Parathyroid adenoma (tissue), 2 donors: ENCODE data around the gene GFPT2.

Experiments used
- H2AFZ ChIP-seq: fragments of 300-600 bp; sonication (generic); one replicate; pipeline ENCODE4 v1.7.0; 2017; ENCODE audit warnings: antibody characterized with exemption, mild to moderate bottlenecking
- H3K27ac ChIP-seq: fragments of 300-600 bp; sonication (generic); one replicate; pipeline ENCODE4 v1.7.0; 2017
- H3K27me3 ChIP-seq: fragments of 300-600 bp; sonication (generic); one replicate; pipeline ENCODE4 v1.7.0; 2017; ENCODE audit warnings: low read length; ENCODE audit not compliant: control insufficient read depth, insufficient read depth
- H3K36me3 ChIP-seq: fragments of 300-600 bp; sonication (generic); one replicate; pipeline ENCODE4 v1.7.0; 2017; ENCODE audit warnings: low read length; ENCODE audit not compliant: control insufficient read depth, insufficient read depth
- H3K4me1 ChIP-seq: fragments of 300-600 bp; sonication (generic); one replicate; pipeline ENCODE4 v1.7.0; 2017; ENCODE audit warnings: control low read depth
- H3K4me2 ChIP-seq: fragments of 300-600 bp; sonication (generic); one replicate; pipeline ENCODE4 v1.7.0; 2017; ENCODE audit warnings: low read length
- H3K4me3 ChIP-seq: fragments of 300-600 bp; sonication (generic); one replicate; pipeline ENCODE4 v1.7.0; 2017; ENCODE audit warnings: low read depth, low read length
- H3K79me2 ChIP-seq: fragments of 300-600 bp; sonication (generic); one replicate; pipeline ENCODE4 v1.7.0; 2017; ENCODE audit warnings: control low read depth
- H3K9ac ChIP-seq: fragments of 300-600 bp; sonication (generic); one replicate; pipeline ENCODE4 v1.7.0; 2017; ENCODE audit warnings: mild to moderate bottlenecking
- H3K9me3 ChIP-seq: fragments of 300-600 bp; sonication (generic); one replicate; pipeline ENCODE4 v1.7.0; 2017; ENCODE audit warnings: low read length; ENCODE audit not compliant: control insufficient read depth
- CTCF ChIP-seq: fragments of 300-600 bp; sonication (generic); IDR thresholded peaks from one replicate; pipeline ENCODE4 v1.7.0; 2017; ENCODE audit warnings: antibody characterized with exemption, mild to moderate bottlenecking
- donor health status: primary hyperparathyroidism.

Gene GFPT2

GRCh38 chr5:180399401-180400215 is 46.5 kb upstream of the GFPT2 start:
- no peak for TF ChIP-seq CTCF
- Histone ChIP-seq H3K27ac (no peak overlapping the region), H3K9me3 (no peaks in the 10 kb centered on the region), H3K27me3 (no peaks in the 10 kb centered on the region), H3K4me2 (no peak overlapping the region), H3K36me3 (no peaks in the 10 kb centered on the region), H2AFZ (no peak overlapping the region), H3K79me2 (no peaks in the 10 kb centered on the region), H3K4me3 (no peak overlapping the region), H3K4me1 (no peaks in the 10 kb centered on the region), H3K9ac (no peak overlapping the region)

- no peaks in the 10 kb centered on the region for H3K27me3 ChIP-seq
- no peak overlapping the region for H3K9ac ChIP-seq
- no peaks in the 10 kb centered on the region for H3K4me1 ChIP-seq
- no peaks in the 10 kb centered on the region for H3K36me3 ChIP-seq
- H3K79me2 ChIP-seq, result no peaks in the 10 kb centered on the region
- no peak overlapping the region for H3K27ac ChIP-seq
- H3K4me3 ChIP-seq, result no peak overlapping the region
- no peak for TF ChIP-seq CTCF
- no peak overlapping the region for H2AFZ ChIP-seq
- no peaks in the 10 kb centered on the region for H3K9me3 ChIP-seq
- no peak overlapping the region for H3K4me2 ChIP-seq
Observed at GRCh38 chr5:180396926-180397325, 43.8 kb upstream of the GFPT2 start.

GRCh38 chr5:180395540-180396274 is 42.6 kb upstream of the GFPT2 start:
- H3K4me3 ChIP-seq, result no peak overlapping the region
- no peaks in the 10 kb centered on the region for H3K9me3 ChIP-seq
- no peak overlapping the region for H2AFZ ChIP-seq
- no peak overlapping the region for H3K4me2 ChIP-seq
- no peak overlapping the region for H3K9ac ChIP-seq
- TF ChIP-seq CTCF, result no peak
- no peak overlapping the region for H3K27ac ChIP-seq
- no peaks in the 10 kb centered on the region for H3K79me2 ChIP-seq
- H3K27me3 ChIP-seq, result no peaks in the 10 kb centered on the region
- no peaks in the 10 kb centered on the region for H3K4me1 ChIP-seq
- no peaks in the 10 kb centered on the region for H3K36me3 ChIP-seq

GRCh38 chr5:180394031-180394636 is 41.0 kb upstream of the GFPT2 start:
- no peaks in the 10 kb centered on the region for H3K4me1 ChIP-seq
- no peaks in the 10 kb centered on the region for H3K9me3 ChIP-seq
- H3K4me2 ChIP-seq, result no peak overlapping the region
- H3K4me3 ChIP-seq, result no peak overlapping the region
- no peaks in the 10 kb centered on the region for H3K79me2 ChIP-seq
- no peak overlapping the region for H3K27ac ChIP-seq
- H3K9ac ChIP-seq, result no peak overlapping the region
- no peaks in the 10 kb centered on the region for H3K27me3 ChIP-seq
- no peak overlapping the region for H2AFZ ChIP-seq
- TF ChIP-seq CTCF, result no peak
- no peaks in the 10 kb centered on the region for H3K36me3 ChIP-seq
